Suprapubic skin (tissue), 4 donors: Measurements from ENCODE around the gene FLT3LG. TPM values are rescaled to one million over a fixed set of nuclear protein-coding genes. Genes with fewer than 3 reads are reported as not detected.

Source experiments
- DNase-seq, 2 donors: peaks; one replicate each; pipeline ENCODE4 v3.0.0-alpha.2; 2019; ENCODE audit warnings: low spot score in 2 of 2
- H3K27ac ChIP-seq: fragments of 200-600 bp; sonication (generic); one replicate; pipeline ENCODE4 v1.5.1; 2019
- H3K27me3 ChIP-seq: fragments of 200-600 bp; sonication (generic); one replicate; pipeline ENCODE4 v1.5.1; 2019
- H3K36me3 ChIP-seq: fragments of 200-600 bp; sonication (generic); one replicate; pipeline ENCODE4 v1.5.1; 2019
- H3K4me1 ChIP-seq: fragments of 200-600 bp; sonication (generic); one replicate; pipeline ENCODE4 v1.5.1; 2019
- H3K4me3 ChIP-seq: fragments of 200-600 bp; sonication (generic); one replicate; pipeline ENCODE4 v1.5.1; 2019; ENCODE audit warnings: mild to moderate bottlenecking
- H3K9me3 ChIP-seq: fragments of 200-600 bp; sonication (generic); one replicate; pipeline ENCODE4 v1.5.1; 2019
- EP300 ChIP-seq: sonication (generic); formaldehyde crosslinking; IDR thresholded peaks from one replicate; pipeline ENCODE4 v1.6.1; 2017; ENCODE audit warnings: antibody characterized with exemption
- POLR2A ChIP-seq, 2 donors: fragments of 450-650 bp; IDR thresholded peaks; one replicate each; pipeline ENCODE4 v1.6.1; 2017; ENCODE audit warnings: antibody characterized with exemption in 2 of 2, mild to moderate bottlenecking in 2 of 2, moderate library complexity in 2 of 2
- POLR2AphosphoS5 ChIP-seq, 3 donors: sonication (generic); formaldehyde crosslinking; IDR thresholded peaks; one replicate each; pipeline ENCODE4 v1.6.1; 2017; ENCODE audit warnings: antibody characterized with exemption in 3 of 3
- WGBS: methylation state at CpG from one replicate; pipeline ENCODE4 v1.1.5; 2018; 5-methylcytosine and 5-hydroxymethylcytosine counted together
- total RNA-seq, 4 donors: library from RNA; depleted of rRNA; stranded (reverse); fragments of >200 nt; gene quantifications; one replicate each; pipeline ENCODE4 v1.1.0, GENCODE V29; 2016
- TF ChIP-seq, protein P1 (sequence below), 2 donors: fragments of 200-600 bp in 1 of 2; fragments of 450-650 bp in 1 of 2; sonication (generic) in 1 of 2; IDR thresholded peaks; one replicate each; pipeline ENCODE4 v1.5.1; 2016 to 2019; ENCODE audit warnings: antibody characterized with exemption in 2 of 2, mild to moderate bottlenecking in 1 of 2, moderate library complexity in 1 of 2

Gene FLT3LG
- total RNA-seq, 4 donors from 2014 or later = 1.2 to 4.9 (median 4.4) TPM

GRCh38 chr19:49462492-49462891 lies 11.5 kb upstream of the FLT3LG start:
- peaks cover 8% of the 10 kb centered on the region for H3K4me1 ChIP-seq
- H3K4me3 ChIP-seq = no peak overlapping the region
- peaks cover 51% of the 10 kb centered on the region for H3K36me3 ChIP-seq
- WGBS = 79% methylated on average over 7 of the region's 12 CpGs
- TF ChIP-seq EP300 = no peak
- no peak for TF ChIP-seq POLR2AphosphoS5 (IDR thresholded peaks at IDR 0.05)
- TF ChIP-seq POLR2A (IDR thresholded peaks at IDR 0.05) = no peak
- TF ChIP-seq, protein P1, sequence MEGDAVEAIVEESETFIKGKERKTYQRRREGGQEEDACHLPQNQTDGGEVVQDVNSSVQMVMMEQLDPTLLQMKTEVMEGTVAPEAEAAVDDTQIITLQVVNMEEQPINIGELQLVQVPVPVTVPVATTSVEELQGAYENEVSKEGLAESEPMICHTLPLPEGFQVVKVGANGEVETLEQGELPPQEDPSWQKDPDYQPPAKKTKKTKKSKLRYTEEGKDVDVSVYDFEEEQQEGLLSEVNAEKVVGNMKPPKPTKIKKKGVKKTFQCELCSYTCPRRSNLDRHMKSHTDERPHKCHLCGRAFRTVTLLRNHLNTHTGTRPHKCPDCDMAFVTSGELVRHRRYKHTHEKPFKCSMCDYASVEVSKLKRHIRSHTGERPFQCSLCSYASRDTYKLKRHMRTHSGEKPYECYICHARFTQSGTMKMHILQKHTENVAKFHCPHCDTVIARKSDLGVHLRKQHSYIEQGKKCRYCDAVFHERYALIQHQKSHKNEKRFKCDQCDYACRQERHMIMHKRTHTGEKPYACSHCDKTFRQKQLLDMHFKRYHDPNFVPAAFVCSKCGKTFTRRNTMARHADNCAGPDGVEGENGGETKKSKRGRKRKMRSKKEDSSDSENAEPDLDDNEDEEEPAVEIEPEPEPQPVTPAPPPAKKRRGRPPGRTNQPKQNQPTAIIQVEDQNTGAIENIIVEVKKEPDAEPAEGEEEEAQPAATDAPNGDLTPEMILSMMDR (IDR thresholded peaks at IDR 0.05) = no peak
- DNase-seq = no peak
- H3K27ac ChIP-seq = no peak overlapping the region
- H3K9me3 ChIP-seq = no peaks in the 10 kb centered on the region
- no peaks in the 10 kb centered on the region for H3K27me3 ChIP-seq

DNA sequence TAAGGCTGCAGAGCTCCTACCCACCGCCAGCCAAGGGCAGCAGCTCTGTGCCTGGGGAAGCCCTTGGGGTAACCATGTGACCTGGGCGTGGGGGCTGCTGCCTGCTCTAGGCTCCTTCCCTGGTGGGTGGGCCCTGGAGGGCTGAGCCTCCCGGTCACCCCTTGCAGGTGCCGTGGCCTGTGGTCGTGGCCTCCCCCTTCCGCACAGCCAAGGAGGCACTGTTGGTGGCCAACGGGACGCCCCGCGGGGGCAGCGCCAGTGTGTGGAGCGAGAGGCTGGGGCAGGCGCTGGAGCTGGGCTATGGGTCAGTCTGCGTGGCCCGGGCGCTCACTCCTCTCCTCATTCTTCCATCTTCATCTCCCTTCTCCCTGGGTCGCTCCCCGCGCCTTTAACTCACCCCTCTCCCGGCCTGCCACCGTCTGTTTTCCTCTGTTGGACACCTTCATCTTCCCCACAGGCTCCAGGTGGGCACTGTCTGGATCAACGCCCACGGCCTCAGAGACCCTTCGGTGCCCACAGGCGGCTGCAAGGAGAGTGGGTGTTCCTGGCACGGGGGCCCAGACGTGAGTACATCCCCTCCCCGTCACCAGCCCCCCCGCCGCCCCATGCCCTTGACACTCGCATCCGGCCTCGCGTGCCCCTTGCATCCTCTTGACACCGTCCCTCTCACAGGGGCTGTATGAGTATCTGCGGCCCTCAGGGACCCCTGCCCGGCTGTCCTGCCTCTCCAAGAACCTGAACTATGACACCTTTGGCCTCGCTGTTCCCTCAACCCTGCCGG lies 9.9 kb upstream of the FLT3LG start:
- H3K27me3 ChIP-seq = no peaks in the 10 kb centered on the region
- no peak for DNase-seq
- no peak for TF ChIP-seq EP300
- TF ChIP-seq, protein P1 (IDR thresholded peaks at IDR 0.05) = no peak
- TF ChIP-seq POLR2AphosphoS5 (IDR thresholded peaks at IDR 0.05) = no peak
- no peak for TF ChIP-seq POLR2A (IDR thresholded peaks at IDR 0.05)
- H3K9me3 ChIP-seq = no peaks in the 10 kb centered on the region
- H3K36me3 ChIP-seq = peaks cover 51% of the 10 kb centered on the region
- 91% methylated on average over 35 of the region's 39 CpGs for WGBS
- peaks cover 16% of the 10 kb centered on the region for H3K4me1 ChIP-seq
- H3K4me3 ChIP-seq = no peak overlapping the region
- no peak overlapping the region for H3K27ac ChIP-seq

- H3K27me3 ChIP-seq = no peaks in the 10 kb centered on the region
- H3K4me1 ChIP-seq = peaks cover 28% of the 10 kb centered on the region
- no peaks in the 10 kb centered on the region for H3K9me3 ChIP-seq
- WGBS = 100% methylated on average over 3 of the region's 3 CpGs
- no peak for DNase-seq
- no peak for TF ChIP-seq POLR2A (IDR thresholded peaks at IDR 0.05)
- TF ChIP-seq, protein P1 (IDR thresholded peaks at IDR 0.05) = no peak
- TF ChIP-seq EP300 = no peak
- TF ChIP-seq POLR2AphosphoS5 (IDR thresholded peaks at IDR 0.05) = no peak
- H3K36me3 ChIP-seq = peaks cover 40% of the 10 kb centered on the region
- no peak overlapping the region for H3K27ac ChIP-seq
- no peak overlapping the region for H3K4me3 ChIP-seq
Observed at GRCh38 chr19:49465371-49465770, 8.6 kb upstream of the FLT3LG start.

GRCh38 chr19:49468199-49468598 lies 5.8 kb upstream of the FLT3LG start:
- peak overlapping the region; percentile 27 for H3K4me3 ChIP-seq
- no peaks in the 10 kb centered on the region for H3K9me3 ChIP-seq
- H3K27ac ChIP-seq = peak overlapping the region; percentile 93
- no peaks in the 10 kb centered on the region for H3K27me3 ChIP-seq
- 44% methylated on average over 17 of the region's 19 CpGs for WGBS
- H3K36me3 ChIP-seq = peaks cover 31% of the 10 kb centered on the region
- TF ChIP-seq EP300 = no peak
- TF ChIP-seq, protein P1 (IDR thresholded peaks at IDR 0.05) = no peak
- no peak for TF ChIP-seq POLR2AphosphoS5 (IDR thresholded peaks at IDR 0.05)
- TF ChIP-seq POLR2A (IDR thresholded peaks at IDR 0.05) = no peak
- H3K4me1 ChIP-seq = peaks cover 29% of the 10 kb centered on the region
- DNase-seq = no peak

GRCh38 chr19:49468746-49469447 lies 5.1 kb upstream of the FLT3LG start:
- Histone ChIP-seq H3K27me3 (no peaks in the 10 kb centered on the region), H3K36me3 (peaks cover 28% of the 10 kb centered on the region), H3K4me3 (peak overlapping the region; percentile 27), H3K9me3 (no peaks in the 10 kb centered on the region), H3K27ac (peak overlapping the region; percentile 93), H3K4me1 (peaks cover 36% of the 10 kb centered on the region)
- TF ChIP-seq, protein P1 (IDR thresholded peaks at IDR 0.05) = no peak
- TF ChIP-seq POLR2AphosphoS5 (IDR thresholded peaks at IDR 0.05) = peak in 1 of 3 donors; percentile 47
- no peak for TF ChIP-seq EP300
- no peak for TF ChIP-seq POLR2A (IDR thresholded peaks at IDR 0.05)
- DNase-seq = peak; percentile 97
- 21% methylated on average over 15 of the region's 15 CpGs for WGBS
